Gastrocnemius medialis (tissue), 4 donors: ENCODE data around the gene EMC10. TPM values are rescaled to one million over a fixed set of nuclear protein-coding genes. Genes with fewer than 3 reads are reported as not detected.

Experiments
- ATAC-seq, 2 donors: fragments of 150-250 bp; one replicate each; pipeline ENCODE4 v1.9.1; 2016
- DNase-seq, 2 donors: peaks; one replicate each; pipeline ENCODE4 v3.0.0-alpha.2; 2019
- H3K27ac ChIP-seq, 4 donors: fragments of 200-600 bp; sonication (generic); 1 replicate in 1 of 4; 2 replicates in 3 of 4; pipeline ENCODE4 v1.5.1; 2016 to 2018; ENCODE audit warnings: mild to moderate bottlenecking in 2 of 4, moderate library complexity in 1 of 4
- H3K27me3 ChIP-seq, 3 donors: fragments of 200-600 bp; sonication (generic) in 2 of 3; 1 replicate in 1 of 3; 2 replicates in 2 of 3; pipeline versions ENCODE4 v1.5.1 to v1.6.0; 2016 to 2019; ENCODE audit warnings: mild to moderate bottlenecking in 1 of 3, moderate library complexity in 1 of 3
- H3K36me3 ChIP-seq, 2 donors: fragments of 200-600 bp; sonication (generic) in 1 of 2; one replicate each; pipeline ENCODE4 v1.5.1; 2017 to 2018
- H3K4me1 ChIP-seq, 2 donors: fragments of 200-600 bp; sonication (generic) in 1 of 2; one replicate each; pipeline ENCODE4 v1.5.1; 2016 to 2017; ENCODE audit warnings: mild to moderate bottlenecking in 2 of 2
- H3K4me3 ChIP-seq, 4 donors: fragments of 200-600 bp; sonication (generic) in 3 of 4; 1 replicate in 1 of 4; 2 replicates in 3 of 4; pipeline ENCODE4 v1.5.1; 2016 to 2019; ENCODE audit warnings: mild to moderate bottlenecking in 2 of 4
- H3K9me3 ChIP-seq, 3 donors: fragments of 200-600 bp; sonication (generic) in 2 of 3; 1 replicate in 1 of 3; 2 replicates in 2 of 3; pipeline ENCODE4 v1.5.1; 2016 to 2019
- POLR2A ChIP-seq, 2 donors: fragments of 450-650 bp; IDR thresholded peaks; one replicate each; pipeline ENCODE4 v1.6.1; 2017; ENCODE audit warnings: antibody characterized with exemption in 2 of 2, mild to moderate bottlenecking in 2 of 2, moderate library complexity in 2 of 2
- in situ Hi-C, 4 donors: fragments of 200-750 bp; cut with MboI; loops; one replicate each; pipeline versions ENCODE4 v1.15.0 to v1.8.0; 2017; ENCODE audit warnings: low sequenced_read_pairs in 4 of 4
- intact Hi-C: fragments of 100-400 bp; cut with DNase I; formaldehyde crosslinking; loops from one replicate; pipeline ENCODE4 v1.15.1; 2023; ENCODE audit warnings: low total_unique reads
- total RNA-seq, 4 donors: library from RNA; depleted of rRNA; stranded (reverse); fragments of >200 nt; gene quantifications; one replicate each; pipeline versions ENCODE4 v1.1.0 to v1.2.3, GENCODE V29; 2016
- TF ChIP-seq, protein P1 (sequence below), 5 experiments: fragments of 450-650 bp in 3 of 5; fragments of 200-600 bp in 2 of 5; sonication (generic) in 2 of 5; IDR thresholded peaks in 4 of 5; conservative IDR thresholded peaks in 1 of 5; 1 replicate in 4 of 5; 2 replicates in 1 of 5; pipeline ENCODE4 v1.5.1; 2016 to 2019; ENCODE audit warnings: antibody characterized with exemption in 5 of 5, mild to moderate bottlenecking in 3 of 5, moderate library complexity in 3 of 5

Gene EMC10
- total RNA-seq, 4 donors from 2014 or later = 29.2 to 67.4 (median 45.4) TPM

DNA sequence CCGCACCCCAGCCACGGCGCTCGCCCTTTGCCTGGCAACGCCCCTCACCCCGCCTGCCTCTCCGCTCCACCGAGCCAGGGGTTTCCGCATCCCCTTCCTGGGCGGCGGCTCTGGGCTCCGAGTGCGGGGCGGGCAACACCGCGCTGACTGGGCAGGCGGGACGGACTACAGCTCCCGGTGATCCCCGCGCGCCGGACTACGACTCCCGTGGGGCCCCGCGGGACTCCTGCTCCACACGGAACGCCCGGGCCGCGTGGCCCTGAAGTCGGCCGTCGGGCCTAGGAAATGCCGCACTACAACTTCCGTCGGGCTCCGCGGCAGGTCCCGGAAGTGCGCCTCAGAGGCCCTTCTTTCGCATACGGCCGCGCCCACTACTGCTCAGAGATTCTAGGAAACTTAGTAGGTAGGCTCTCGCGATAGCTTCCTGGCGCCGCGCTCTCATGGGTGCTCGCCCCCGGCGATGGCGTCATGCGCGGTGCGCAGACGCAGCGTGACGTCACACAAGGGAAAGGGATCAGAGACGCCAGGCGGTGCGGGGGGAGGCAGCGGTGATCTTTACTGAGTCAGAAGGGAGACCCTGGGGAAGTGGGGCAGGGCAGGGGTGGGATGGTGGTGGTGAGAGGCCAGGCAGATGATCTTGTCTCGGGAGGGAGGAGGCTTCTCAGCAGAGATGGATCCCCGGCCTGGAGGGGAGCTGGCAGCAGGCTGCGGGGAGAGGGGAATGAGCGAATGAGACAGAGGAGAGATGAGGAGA, 34.9 kb downstream of the EMC10 start, which contains the start of gene JOSD2:
Gene JOSD2 (minus strand): TSS at position 123 of the 754 bp plus-strand sequence. CDS start 760 bp downstream, outside the sequence.
- peak; percentile 95 to 98 for DNase-seq
- peaks cover 0 to 2% of the 10 kb centered on the region in 2 donors for H3K36me3 ChIP-seq
- H3K4me3 ChIP-seq = peak within 1 kb of the TSS; percentile 87 to 92 (median 88)
- in situ Hi-C loops = no loop called here
- peak within 1 kb of the TSS; percentile 79 to 89 (median 85) for H3K27ac ChIP-seq
- intact Hi-C loops = loop anchor here (1.0 to 10.0 kb wide), 4 partner anchors 35 to 856 kb away; partner anchors contain the start of genes CLDND2, EMC10, ETFB and GARIN5A
- H3K4me1 ChIP-seq = peaks cover 7 to 13% of the 10 kb centered on the region in 2 donors
- ATAC-seq = peak; percentile 92 to 94
- TF ChIP-seq, protein P1, sequence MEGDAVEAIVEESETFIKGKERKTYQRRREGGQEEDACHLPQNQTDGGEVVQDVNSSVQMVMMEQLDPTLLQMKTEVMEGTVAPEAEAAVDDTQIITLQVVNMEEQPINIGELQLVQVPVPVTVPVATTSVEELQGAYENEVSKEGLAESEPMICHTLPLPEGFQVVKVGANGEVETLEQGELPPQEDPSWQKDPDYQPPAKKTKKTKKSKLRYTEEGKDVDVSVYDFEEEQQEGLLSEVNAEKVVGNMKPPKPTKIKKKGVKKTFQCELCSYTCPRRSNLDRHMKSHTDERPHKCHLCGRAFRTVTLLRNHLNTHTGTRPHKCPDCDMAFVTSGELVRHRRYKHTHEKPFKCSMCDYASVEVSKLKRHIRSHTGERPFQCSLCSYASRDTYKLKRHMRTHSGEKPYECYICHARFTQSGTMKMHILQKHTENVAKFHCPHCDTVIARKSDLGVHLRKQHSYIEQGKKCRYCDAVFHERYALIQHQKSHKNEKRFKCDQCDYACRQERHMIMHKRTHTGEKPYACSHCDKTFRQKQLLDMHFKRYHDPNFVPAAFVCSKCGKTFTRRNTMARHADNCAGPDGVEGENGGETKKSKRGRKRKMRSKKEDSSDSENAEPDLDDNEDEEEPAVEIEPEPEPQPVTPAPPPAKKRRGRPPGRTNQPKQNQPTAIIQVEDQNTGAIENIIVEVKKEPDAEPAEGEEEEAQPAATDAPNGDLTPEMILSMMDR (IDR thresholded peaks at IDR 0.05 in 4 of 5, conservative IDR thresholded peaks at IDR 0.05 in 1 of 5) = peak in 2 of 5 experiments; percentile 21 to 22
- TF ChIP-seq POLR2A (IDR thresholded peaks at IDR 0.05) = peak; percentile 68 to 81
- H3K27me3 ChIP-seq = peaks cover 0 to 4% (median 0%) of the 10 kb centered on the region in 3 donors
- H3K9me3 ChIP-seq = no peaks in the 10 kb centered on the region

GRCh38 chr19:50512112-50512998, 36.0 kb downstream of the EMC10 start:
- no peak for DNase-seq
- no peak for ATAC-seq
- H3K36me3 ChIP-seq = no peaks in the 10 kb centered on the region
- no peak overlapping the region for H3K4me3 ChIP-seq
- peaks cover 7 to 13% of the 10 kb centered on the region in 2 donors for H3K4me1 ChIP-seq
- TF ChIP-seq, protein P1 (IDR thresholded peaks at IDR 0.05 in 4 of 5, conservative IDR thresholded peaks at IDR 0.05 in 1 of 5) = no peak
- peaks cover 0 to 7% (median 4%) of the 10 kb centered on the region in 3 donors for H3K27me3 ChIP-seq
- peak overlapping the region in 2 of 4 donors; percentile 79 to 86 for H3K27ac ChIP-seq
- in situ Hi-C loops = no loop called here
- intact Hi-C loops = loop anchor here (5.0 to 10.0 kb wide), 2 partner anchors 292 to 855 kb away; partner anchors contain the start of genes CLDND2 and ETFB
- no peaks in the 10 kb centered on the region for H3K9me3 ChIP-seq

DNA sequence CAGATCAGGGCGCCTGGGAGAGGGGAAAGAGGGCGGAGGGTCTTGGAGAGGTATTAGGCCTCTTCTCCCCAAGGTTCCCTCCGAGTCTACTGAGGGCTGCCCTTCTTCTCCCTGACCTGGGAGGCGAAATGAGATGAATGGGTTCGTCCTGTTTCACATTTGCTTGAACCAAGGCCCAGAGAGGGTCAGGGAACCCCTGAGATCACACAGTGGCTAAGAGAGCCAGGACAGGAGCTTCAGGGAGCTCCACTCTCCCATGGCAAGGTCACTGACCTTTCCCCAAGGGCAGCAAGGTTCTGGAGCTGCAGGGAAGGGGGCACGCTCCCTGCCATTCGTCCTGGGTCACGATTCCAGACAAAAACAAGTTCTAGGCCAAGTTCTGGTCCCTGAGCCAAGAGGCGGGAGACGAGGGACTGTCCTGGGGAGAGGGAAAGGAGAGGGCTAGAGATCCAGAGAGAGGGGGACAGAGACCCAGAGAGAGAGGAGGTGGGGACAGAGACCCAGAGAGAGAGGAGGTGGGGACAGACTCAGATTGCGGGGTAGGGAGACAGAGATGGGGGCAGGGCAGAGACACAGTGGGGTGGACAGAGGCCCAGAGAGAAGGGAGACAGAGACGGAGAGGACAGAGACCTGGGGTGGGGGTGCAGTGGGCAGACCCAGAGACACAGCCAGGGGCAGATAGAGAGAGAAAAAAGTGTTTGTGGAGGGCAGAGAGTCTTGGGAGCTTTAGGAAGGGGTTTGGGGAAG, 36.9 kb downstream of the EMC10 start:
- peaks cover 0 to 8% (median 4%) of the 10 kb centered on the region in 3 donors for H3K27me3 ChIP-seq
- DNase-seq = no peak
- in situ Hi-C loops (no loop called here), intact Hi-C loops (loop anchor here (5.0 to 10.0 kb wide), 2 partner anchors 292 to 854 kb away; partner anchors contain the start of genes CLDND2 and ETFB)
- no peak overlapping the region for H3K4me3 ChIP-seq
- no peaks in the 10 kb centered on the region for H3K9me3 ChIP-seq
- no peak for ATAC-seq
- H3K36me3 ChIP-seq = no peaks in the 10 kb centered on the region
- no peak overlapping the region for H3K27ac ChIP-seq
- TF ChIP-seq, protein P1 (IDR thresholded peaks at IDR 0.05 in 4 of 5, conservative IDR thresholded peaks at IDR 0.05 in 1 of 5) = no peak
- no peak for TF ChIP-seq POLR2A (IDR thresholded peaks at IDR 0.05)
- H3K4me1 ChIP-seq = peaks cover 7 to 13% of the 10 kb centered on the region in 2 donors

DNA sequence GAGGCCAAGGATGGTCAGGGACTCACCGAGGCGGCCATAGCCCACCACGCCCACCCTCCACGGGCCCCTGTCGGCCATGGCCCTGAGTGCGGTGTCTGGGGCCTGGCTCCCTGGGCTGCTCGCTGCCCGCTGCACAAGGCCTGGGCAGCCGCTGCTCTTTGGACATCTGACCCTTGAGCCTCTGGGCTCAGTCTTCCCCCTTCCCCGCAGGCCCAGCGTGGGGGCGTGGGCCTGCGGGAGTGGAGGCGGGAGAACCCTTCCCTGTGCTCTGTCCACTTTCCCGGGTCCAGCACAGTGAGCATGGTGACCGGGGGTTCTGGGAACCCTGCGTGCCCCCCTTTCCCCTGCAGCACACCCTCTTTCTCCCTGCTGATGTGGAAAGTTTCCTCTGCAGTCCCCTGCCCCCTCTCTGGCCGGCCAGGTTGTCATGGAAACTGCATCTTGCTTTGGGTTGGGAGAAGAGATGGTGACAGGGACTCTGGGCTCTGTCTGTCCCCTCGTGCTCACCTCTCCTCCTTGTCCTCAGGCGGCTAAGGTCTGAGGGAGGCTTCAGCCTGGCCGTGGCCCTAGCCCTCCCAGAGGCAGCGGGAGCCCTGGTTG, 37.5 kb downstream of the EMC10 start, which contains the start of gene ASPDH:
Gene ASPDH (minus strand): TSS at position 168 of the 600 bp plus-strand sequence. CDS start 90 bp downstream, at position 78.
- no peak for ATAC-seq
- intact Hi-C loops = loop anchor here (5.0 to 10.0 kb wide), 2 partner anchors 291 to 853 kb away; partner anchors contain the start of genes CLDND2 and ETFB
- no peak for TF ChIP-seq POLR2A (IDR thresholded peaks at IDR 0.05)
- TF ChIP-seq, protein P1 (IDR thresholded peaks at IDR 0.05 in 4 of 5, conservative IDR thresholded peaks at IDR 0.05 in 1 of 5) = no peak

More for the DNA sequence above, 37.5 kb downstream of the EMC10 start, which contains the start of gene ASPDH:
- peaks cover 7 to 13% of the 10 kb centered on the region in 2 donors for H3K4me1 ChIP-seq
- no peaks in the 10 kb centered on the region for H3K9me3 ChIP-seq
- no peak within 1 kb of the TSS for H3K4me3 ChIP-seq
- H3K27me3 ChIP-seq = peaks cover 0 to 8% (median 4%) of the 10 kb centered on the region in 3 donors
- no peaks in the 10 kb centered on the region for H3K36me3 ChIP-seq
- in situ Hi-C loops = no loop called here
- DNase-seq = no peak
- H3K27ac ChIP-seq = no peak within 1 kb of the TSS
